ENCODE data around the gene GIT1. TPM values are rescaled to one million over a fixed set of nuclear protein-coding genes. Genes with fewer than 3 reads are reported as not detected.

The GIT1 gene
- polyA plus RNA-seq, 1 donor from 2014 or later, result 20.5 TPM

GRCh38 chr17:29627951-29628350 is 38.5 kb upstream of the GIT1 start:
- H3K79me2 ChIP-seq (replicated peaks; ENCODE audit: insufficient read depth, low read length), result no peaks in the 10 kb centered on the region
- no peak overlapping the region for H3K27ac ChIP-seq (ENCODE audit: low read length)
- no peak overlapping the region for H2AFZ ChIP-seq (ENCODE audit: low read depth, low read length)
- no peaks in the 10 kb centered on the region for H4K20me1 ChIP-seq (ENCODE audit: insufficient read depth)
- H3F3A ChIP-seq (ENCODE audit: insufficient read depth, low read length, poor library complexity, severe bottlenecking), result no peaks in the 10 kb centered on the region
- H3K4me3 ChIP-seq (ENCODE audit: low read length), result no peak overlapping the region
- H3K27me3 ChIP-seq (ENCODE audit: insufficient read depth, low read depth, low read length), result peaks cover 6% of the 10 kb centered on the region
- no peak overlapping the region for H3K9ac ChIP-seq (ENCODE audit: low read length)
- peaks cover 8% of the 10 kb centered on the region for H3K36me3 ChIP-seq (ENCODE audit: insufficient read depth, low read length)
- TF ChIP-seq CTCF (IDR thresholded peaks at IDR 0.05; ENCODE audit: poor library complexity, severe bottlenecking) (no peak), MXI1 (conservative IDR thresholded peaks at IDR 0.05; ENCODE audit: poor library complexity, severe bottlenecking) (no peak), SMC3 (conservative IDR thresholded peaks at IDR 0.05; ENCODE audit: poor library complexity) (no peak), POLR2AphosphoS5 (IDR thresholded peaks at IDR 0.05) (no peak), RAD21 (conservative IDR thresholded peaks at IDR 0.05) (no peak), REST (IDR thresholded peaks at IDR 0.05; ENCODE audit: borderline replicate concordance) (no peak), TAF1 (IDR thresholded peaks at IDR 0.05; ENCODE audit: low read depth) (no peak)
- no peaks in the 10 kb centered on the region for H3K9me3 ChIP-seq (ENCODE audit: low read length)
- no peaks in the 10 kb centered on the region for H3K9me2 ChIP-seq (ENCODE audit: insufficient read depth, low read length)
- no peak overlapping the region for H3K4me2 ChIP-seq (ENCODE audit: low read length)

GRCh38 chr17:29625037-29625750 is 35.7 kb upstream of the GIT1 start:
- no peaks in the 10 kb centered on the region for H3K9me3 ChIP-seq (ENCODE audit: low read length)
- H3K4me2 ChIP-seq (ENCODE audit: low read length), result no peak overlapping the region
- H3K4me3 ChIP-seq (ENCODE audit: low read length), result no peak overlapping the region
- H3K79me2 ChIP-seq (replicated peaks; ENCODE audit: insufficient read depth, low read length), result no peaks in the 10 kb centered on the region
- no peaks in the 10 kb centered on the region for H3K36me3 ChIP-seq (ENCODE audit: insufficient read depth, low read length)
- H3F3A ChIP-seq (ENCODE audit: insufficient read depth, low read length, poor library complexity, severe bottlenecking), result no peaks in the 10 kb centered on the region
- no peak overlapping the region for H2AFZ ChIP-seq (ENCODE audit: low read depth, low read length)
- H3K27me3 ChIP-seq (ENCODE audit: insufficient read depth, low read depth, low read length), result peaks cover 19% of the 10 kb centered on the region
- H3K9ac ChIP-seq (ENCODE audit: low read length), result no peak overlapping the region
- H3K27ac ChIP-seq (ENCODE audit: low read length), result no peak overlapping the region
- TF ChIP-seq MXI1 (conservative IDR thresholded peaks at IDR 0.05; ENCODE audit: poor library complexity, severe bottlenecking) (no peak), CTCF (IDR thresholded peaks at IDR 0.05; ENCODE audit: poor library complexity, severe bottlenecking) (no peak), REST (IDR thresholded peaks at IDR 0.05; ENCODE audit: borderline replicate concordance) (no peak), TAF1 (IDR thresholded peaks at IDR 0.05; ENCODE audit: low read depth) (no peak), RAD21 (conservative IDR thresholded peaks at IDR 0.05) (no peak), POLR2AphosphoS5 (IDR thresholded peaks at IDR 0.05) (no peak), SMC3 (conservative IDR thresholded peaks at IDR 0.05; ENCODE audit: poor library complexity) (no peak), EP300 (conservative IDR thresholded peaks at IDR 0.05; ENCODE audit: poor library complexity, severe bottlenecking) (no peak), EZH2 (IDR thresholded peaks at IDR 0.05; ENCODE audit: borderline replicate concordance, insufficient read depth, low read length, poor library complexity, severe bottlenecking) (no peak)
- H3K9me2 ChIP-seq (ENCODE audit: insufficient read depth, low read length), result no peaks in the 10 kb centered on the region
- H4K20me1 ChIP-seq (ENCODE audit: insufficient read depth), result no peaks in the 10 kb centered on the region

Measured in neural cell (in vitro differentiated cells).